ENCODE results near the gene TBL1XR1.

DNA sequence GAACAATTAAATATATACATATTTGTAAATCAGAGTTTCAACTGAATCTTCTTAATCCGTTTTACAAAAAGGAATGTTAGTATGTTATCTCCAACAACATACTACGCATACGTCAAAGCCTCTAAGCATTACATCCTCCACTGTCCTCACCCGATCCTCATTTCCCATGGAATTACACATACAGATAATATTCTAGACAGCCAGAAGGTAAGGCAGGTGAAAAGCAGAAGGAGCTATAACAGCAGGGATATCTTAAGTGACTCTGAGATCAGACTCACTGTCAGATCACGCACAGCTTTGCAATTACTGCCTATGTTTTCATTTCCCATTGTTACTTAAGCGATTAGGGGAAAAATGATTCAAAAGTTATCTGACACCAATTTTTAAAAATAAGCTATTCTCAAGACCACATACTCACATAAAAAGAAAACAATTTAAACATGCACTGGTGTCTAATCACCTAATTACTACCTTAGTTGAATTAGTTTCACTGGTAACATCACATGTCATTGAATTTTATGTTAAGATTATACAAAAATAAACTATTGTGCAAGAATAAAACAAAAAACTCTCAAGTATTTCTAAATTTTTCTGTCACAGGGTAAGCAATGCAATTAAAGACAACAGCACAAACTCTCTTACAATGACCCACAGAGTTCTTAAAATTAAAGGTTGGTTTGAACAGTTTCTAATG, 92.8 kb downstream of the TBL1XR1 start:
- TF ChIP-seq, protein P1, sequence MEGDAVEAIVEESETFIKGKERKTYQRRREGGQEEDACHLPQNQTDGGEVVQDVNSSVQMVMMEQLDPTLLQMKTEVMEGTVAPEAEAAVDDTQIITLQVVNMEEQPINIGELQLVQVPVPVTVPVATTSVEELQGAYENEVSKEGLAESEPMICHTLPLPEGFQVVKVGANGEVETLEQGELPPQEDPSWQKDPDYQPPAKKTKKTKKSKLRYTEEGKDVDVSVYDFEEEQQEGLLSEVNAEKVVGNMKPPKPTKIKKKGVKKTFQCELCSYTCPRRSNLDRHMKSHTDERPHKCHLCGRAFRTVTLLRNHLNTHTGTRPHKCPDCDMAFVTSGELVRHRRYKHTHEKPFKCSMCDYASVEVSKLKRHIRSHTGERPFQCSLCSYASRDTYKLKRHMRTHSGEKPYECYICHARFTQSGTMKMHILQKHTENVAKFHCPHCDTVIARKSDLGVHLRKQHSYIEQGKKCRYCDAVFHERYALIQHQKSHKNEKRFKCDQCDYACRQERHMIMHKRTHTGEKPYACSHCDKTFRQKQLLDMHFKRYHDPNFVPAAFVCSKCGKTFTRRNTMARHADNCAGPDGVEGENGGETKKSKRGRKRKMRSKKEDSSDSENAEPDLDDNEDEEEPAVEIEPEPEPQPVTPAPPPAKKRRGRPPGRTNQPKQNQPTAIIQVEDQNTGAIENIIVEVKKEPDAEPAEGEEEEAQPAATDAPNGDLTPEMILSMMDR (IDR thresholded peaks at IDR 0.05) = no peak
- TF ChIP-seq POLR2A (IDR thresholded peaks at IDR 0.05) (no peak), POLR2AphosphoS5 (IDR thresholded peaks at IDR 0.05) (no peak)
